GM21576 (cell line): ENCODE results near the gene MAPK7.

ENCODE experiments used
- ATAC-seq: cut with Tn5 transposase; IDR thresholded peaks from one replicate; pipeline ENCODE4 v1.9.1; 2021; ENCODE audit warnings: mild to moderate bottlenecking, moderate library complexity; ENCODE audit not compliant: unreplicated experiment

Gene MAPK7

DNA sequence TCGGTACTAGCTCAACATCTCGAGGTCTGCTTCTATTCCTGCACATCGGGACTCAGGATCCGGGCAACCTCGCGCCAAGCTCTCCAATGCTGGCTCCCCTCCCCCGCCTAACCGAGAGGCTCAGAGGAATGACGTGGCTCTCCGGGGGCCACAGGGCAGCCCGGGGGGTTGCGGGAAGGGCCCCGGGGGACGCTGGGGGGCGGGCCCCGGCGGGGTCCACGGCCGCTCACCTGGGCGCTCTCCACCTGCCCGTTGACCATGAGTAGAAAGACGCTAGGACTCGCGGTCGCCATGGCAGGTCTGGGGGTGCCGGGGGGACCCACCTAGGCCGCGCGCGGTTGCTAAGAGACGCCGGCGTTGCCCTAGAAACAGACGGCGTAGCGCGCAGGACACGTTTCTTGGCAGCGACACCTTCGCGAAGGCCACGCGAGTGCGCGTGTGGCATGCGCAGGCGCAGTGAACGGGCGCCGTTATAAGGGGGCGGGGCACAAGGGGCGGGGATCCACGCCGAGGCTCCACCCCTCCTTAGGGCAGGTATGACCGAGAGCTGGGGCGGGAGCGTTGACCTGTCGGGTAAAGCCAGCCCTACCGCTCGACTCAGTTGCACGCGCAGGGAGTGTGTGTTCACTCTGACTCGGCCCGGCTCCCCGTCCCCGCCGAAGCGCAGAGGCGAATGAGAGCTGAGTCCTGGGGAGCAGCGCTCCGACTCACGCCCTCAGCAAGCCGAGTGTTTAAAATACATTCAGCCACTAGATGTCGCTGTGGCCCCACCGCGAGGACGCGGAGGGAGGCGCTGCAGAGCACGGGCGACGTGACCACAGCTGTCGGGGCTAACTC lies 15.8 kb upstream of the MAPK7 start, which contains the start of gene B9D1:
TSS of gene B9D1 (minus strand) at position 447 of the 837 bp plus-strand sequence. CDS start at position 293, 154 bp downstream.
- peak; percentile 67 for ATAC-seq

DNA sequence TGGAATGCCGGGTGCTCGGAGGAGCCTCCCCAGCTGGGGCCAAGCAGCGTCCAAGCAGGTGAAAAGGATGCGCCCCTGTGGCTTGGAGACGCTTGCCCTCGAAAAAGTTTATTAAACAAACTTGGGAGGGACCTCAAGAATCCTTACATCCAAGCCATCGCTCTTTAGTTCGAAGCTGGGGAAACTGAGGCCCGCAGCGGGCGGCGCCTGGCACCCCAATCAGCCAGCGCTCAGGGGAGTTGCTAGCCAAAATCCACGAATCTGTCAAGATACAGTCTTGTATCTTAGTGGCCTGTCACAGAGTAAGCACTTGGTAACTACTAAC lies 15.2 kb upstream of the MAPK7 start:
- no peak for ATAC-seq

DNA sequence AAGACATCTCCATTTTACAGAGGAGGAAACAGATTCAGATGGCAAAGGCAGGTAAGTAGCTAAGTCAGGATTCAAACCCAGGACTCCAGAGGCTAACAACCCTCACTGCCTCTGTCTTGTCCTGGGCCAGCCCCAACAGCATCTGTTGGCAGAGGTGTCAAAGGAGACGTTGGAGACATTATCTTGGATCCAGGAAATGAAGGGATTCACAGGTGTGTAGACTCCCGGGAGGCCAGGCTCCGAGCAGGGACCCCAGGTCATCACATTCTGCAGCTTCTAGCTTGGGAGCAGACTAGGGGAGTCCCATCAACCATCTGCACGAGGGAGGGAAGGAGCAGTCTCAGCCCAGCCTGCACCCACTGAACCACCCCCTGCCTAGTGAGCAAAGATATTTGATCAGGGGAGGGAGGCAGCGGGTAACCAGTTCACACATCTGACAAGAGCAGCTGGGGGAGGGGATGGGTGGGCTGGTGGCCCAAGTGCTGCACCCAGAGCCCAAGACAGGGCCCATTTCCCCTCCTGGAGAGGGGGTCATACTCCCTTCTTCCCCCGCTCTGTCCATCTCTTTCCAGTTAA lies 14.8 kb upstream of the MAPK7 start:
- ATAC-seq: no peak

DNA sequence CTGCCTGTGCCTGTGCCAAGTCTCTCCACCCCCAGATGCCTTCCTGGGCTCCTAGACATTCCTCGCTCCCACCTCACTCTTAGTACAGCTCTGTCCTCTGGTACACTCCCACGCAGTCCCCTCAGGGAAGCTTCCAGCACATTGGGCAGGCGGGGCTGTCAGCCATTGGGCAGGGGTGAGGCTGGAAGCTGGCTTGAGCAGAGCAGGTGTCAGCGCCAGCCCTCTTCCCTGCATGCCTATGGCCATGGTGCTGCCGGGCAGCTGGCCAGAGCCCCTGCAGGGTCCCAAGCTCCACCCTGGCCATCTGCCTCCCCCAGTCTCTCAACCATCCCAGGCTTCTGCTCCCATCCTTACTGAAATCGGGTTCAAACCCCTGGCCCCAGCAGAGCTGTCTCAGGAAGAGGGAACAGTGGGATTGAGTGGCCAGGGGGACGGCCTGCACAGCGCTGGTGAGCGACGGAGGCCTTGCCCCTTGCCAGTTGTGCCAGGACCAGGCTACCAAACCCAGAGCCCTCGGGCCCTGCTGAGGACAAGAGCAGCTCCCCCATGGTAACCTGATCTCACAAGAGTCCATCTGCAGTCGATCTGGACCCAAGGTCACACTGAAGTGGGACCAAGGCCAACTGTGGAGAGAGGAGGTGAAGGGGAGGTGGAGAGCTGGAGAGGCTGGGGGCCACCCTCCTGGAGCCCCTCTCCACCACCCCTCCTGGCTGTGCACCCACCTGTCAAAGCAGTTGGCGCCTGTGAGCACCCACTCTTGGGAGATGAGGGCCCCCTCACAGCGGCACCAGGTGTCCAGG lies 13.4 kb upstream of the MAPK7 start:
- no peak for ATAC-seq

DNA sequence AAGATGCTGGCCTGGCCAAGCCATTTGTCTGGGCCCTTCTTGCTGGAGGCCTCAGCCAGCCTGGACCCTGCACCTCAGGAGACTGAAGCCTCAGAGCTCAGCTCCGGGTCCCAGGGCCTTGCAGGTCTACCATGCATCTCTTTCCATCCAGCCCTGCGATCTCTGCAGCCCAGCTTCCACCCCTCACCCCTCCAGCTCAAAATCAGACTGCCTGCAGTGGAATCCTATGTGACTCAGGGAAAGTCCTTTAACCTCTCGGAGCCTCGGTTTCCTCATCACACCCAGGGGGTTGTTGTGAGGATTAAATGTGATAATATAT lies 12.8 kb upstream of the MAPK7 start:
- no peak for ATAC-seq

DNA sequence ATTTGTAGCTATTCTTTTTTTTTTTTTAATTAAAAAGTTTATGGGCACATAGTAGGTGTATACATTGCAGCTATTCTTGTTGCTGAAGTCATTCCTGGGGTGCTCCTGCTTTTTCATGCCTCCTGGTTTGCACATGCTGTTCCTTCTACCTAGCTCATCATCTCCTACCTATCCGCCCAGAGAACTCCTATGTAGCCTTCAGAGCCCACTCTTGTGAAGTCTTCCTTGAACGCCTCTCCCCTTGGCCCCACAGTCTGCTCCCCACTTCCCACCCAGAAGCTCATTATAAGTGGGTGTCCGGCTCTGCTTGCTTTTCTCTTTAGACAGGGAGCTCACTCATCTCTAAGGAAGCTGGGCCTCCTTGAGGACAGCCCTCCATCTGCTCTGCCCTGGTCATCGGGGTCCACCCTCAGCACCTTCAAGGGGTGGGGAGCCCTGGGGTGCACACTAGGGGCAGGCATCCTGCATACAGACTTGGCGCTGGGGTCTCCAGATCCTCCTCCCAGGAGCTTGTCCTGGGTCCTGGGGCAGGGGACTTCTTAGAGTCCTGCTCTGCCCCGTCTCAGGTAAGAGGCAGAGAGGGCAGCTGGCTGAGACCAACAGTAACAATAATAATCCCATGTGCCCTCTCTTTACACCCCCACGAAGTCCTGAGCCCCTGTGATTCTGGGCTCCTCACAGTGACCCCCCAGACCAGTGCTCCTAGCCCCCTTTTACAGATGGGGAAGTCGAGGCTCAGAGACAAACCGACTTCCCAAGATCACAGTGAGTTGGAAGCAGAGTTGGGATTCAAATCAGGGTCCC lies 12.3 kb upstream of the MAPK7 start:
- no peak for ATAC-seq

DNA sequence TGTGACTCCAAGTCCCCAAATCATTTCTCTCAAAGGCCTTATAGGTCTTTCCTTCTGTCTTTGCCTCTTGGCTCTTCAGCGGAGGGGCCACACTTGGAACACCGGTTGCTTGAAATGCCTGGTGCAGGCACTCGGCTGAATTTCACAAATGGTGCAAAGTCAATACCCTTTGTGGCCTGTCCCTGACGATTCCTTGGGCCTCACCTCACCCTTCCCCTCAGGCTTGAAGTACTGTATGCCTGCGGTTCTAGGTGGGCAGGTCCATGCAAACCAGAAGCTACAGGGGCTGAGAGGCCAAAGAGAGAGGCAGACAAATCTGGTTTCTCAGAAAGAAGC lies 11.7 kb upstream of the MAPK7 start:
- no peak for ATAC-seq

DNA sequence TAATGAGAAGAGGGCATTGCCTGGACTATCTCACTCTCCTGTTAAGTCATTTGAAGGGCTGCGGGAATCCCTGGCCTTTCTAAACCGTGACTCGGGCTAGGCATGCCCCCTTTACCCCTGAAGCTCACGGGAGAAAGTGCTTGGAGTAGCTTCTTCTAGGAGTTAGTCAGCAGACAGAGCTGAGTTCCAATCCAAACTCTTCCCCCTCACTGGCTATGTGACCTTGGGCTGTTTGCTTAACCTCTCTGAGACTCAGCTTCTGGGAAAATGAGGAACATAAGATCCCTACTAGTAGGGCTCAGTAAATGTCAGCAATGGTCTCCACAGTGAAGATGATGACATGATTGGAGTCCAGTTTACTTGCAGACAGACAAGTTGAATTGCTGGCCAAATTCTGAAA lies 10.1 kb upstream of the MAPK7 start:
- no peak for ATAC-seq

DNA sequence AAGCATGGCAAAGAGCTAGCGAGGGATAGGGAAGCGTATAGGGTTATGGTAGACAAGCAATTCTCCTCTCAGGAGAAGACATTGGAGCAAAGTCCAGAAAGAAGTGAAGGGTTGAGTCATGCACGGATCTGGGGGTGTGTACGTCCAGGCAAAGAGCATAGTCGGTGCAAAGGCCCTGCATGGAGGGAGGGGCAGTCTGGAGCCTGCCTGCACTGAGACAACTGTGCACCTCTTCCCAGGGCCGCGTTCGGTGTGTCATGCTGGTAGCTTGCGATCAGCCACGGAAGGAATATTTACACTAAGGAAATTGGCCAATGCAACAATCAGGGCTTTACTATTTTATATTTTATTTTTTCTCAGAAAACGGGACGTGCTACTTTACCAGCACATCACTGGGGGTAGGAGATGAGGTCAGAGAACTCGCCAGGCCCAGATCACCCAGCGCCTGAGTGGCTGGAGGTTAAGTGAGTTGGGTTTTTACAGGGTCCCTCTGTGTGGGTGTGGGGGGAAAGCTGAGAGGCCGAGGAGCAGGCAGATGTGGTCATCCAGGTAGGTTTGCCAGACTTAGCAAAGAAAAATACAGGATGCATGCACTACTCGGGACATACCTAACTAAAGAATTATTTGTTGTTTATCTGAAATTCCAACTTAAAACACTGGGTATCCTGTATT lies 9.1 kb upstream of the MAPK7 start:
- no peak for ATAC-seq

DNA sequence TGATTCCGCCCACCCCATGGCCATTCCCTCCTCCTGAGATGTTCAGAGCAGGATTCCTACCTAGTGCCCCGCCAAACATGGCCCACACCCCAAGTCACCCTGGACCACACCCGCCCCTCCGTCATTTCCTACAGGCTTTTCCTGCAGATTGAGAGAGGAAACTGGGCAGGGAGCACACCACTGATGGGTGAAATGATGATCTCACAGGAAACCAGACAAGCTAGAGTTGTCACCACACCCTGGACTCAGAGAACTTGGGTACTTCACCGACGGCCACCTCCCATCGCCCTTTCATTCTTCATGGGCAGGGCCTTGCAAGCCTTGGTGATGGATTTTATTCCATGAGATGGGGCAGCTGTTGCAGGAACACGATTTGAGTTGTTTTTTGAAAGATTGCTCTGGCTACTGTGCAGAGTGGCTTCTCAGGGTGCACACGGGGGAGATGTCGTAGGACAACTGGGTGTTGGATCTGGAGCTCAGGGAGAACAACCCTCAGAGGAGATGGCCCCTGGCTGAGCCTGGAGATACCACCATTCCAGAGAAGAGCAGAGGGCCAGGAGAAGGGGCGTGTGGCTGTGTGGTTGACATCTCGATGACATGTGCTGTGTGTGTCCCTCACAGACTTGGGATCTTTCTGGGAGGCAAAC lies 8.3 kb upstream of the MAPK7 start:
- ATAC-seq: no peak

DNA sequence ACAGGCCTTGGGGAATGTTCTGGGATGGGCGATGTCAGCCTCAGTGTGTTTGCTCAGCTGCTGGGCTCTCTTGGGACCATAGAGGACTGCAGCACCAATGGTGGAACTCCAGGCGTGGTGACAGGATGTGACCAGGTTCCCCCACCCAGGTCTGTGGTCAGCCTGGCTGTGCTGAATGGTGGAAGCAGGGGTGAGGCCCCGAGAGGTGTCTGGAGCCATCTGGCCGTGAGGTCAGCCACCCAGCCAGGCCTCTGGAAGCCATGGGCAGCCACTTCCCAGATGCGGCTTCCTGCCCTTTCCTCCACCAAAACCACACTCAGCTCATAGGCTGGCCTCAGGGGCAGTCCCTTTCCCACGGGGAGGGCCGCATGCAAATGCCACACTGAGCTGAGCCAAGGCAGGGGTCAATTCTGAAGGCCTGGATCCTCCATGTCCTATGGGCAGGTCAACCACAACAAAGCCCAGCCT lies 7.8 kb upstream of the MAPK7 start:
- no peak for ATAC-seq

DNA sequence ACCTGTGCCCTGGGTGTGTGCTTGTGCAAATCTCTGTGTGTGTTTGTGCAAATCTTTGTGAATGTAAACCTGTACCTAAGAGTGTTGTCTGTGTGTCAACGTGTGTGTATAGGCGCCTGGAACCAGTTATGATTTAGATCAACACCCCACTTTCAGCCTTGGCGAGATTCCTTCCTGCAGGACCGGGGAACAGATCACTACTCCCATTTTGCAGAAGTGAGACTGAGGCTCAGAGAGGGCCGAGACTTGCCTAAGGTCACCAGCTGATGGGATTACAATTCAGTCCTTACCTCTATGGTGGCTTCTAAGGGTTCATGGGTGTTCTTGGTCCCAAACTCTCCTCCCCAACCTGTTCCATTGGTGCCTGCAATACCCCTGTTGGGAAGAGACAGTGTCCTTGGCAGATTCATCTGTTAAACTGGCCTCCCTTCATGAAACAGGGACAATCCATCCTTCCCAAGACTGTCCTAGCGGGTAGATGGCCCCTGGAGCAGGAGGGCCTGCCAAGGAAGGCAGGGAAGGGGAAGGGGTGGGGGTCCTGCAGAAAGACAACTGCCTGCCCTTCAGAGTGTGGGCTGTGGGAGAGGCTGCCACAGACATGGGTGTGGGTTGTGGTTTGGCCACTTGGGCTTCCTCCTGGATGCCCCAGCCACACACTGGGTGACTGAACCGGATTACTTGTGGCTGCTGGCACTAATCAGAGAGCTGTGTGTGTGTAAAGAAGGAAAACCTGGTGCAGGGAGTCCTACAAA lies 6.9 kb upstream of the MAPK7 start:
- ATAC-seq: no peak

DNA sequence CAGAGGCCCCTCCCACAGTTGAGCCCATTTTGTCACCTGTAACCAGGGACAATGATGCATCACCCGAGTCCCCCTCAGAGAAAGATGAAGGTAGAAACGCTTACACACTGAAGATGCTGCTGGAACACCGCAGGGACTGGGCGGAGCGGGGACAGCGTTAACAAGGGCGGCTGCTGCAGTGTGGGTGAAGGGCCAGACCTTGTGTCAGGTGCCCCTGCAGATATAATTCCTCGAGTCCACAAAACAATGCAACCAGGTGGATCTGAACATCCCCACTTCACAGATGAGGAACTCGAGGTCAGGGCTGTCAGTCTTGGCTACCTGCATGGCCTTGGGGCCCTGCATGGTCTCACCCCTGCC lies 6.3 kb upstream of the MAPK7 start:
- ATAC-seq: no peak

DNA sequence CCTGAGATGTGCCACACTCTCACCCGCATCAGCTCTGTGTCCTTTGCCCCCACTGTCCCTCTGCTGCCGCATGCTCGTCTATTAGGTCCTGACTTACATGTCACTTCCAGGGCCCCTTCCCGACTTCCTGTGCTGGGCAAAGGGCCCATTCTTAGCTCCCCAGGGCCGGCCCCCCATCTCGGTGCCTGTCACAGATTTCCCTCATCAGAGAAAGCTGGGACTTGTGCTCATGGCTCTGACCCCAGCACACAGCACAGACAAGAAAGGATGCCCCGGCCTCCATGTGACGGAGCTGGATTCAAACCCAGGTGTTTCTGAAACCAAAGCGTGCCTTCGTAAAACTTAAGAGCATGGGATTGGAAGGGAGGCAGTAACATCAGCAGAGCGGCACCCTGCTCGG lies 5.9 kb upstream of the MAPK7 start:
- no peak for ATAC-seq

DNA sequence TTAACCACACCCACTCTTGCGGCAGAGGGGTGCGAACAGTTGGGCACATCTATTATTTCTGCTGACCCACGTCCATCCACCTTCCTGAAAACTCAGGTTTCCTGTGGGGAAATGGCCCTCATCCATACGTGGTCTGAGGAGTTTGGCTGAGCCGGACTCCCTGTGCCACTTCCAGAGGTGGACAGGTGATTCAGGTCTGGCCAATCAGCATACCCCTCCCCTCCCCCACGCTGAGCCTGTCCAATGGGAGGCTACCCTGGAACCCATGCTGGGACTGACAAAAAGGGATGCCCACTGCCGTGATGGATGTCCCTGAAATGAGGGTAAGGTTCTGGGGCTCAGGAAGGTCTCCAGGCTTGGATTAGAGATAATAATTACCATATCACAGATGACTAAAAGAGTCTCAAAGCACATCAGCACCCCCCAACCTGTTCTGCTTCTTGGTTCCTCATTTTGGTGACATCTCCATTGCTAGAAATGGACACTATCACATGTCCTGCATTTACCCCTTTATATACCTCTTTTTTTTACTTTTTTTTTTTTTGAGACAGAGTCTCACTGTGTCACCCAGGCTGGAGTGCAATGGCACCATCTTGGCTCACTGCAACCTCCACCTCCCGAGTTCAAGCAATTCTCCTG lies 5.3 kb upstream of the MAPK7 start:
- no peak for ATAC-seq

DNA sequence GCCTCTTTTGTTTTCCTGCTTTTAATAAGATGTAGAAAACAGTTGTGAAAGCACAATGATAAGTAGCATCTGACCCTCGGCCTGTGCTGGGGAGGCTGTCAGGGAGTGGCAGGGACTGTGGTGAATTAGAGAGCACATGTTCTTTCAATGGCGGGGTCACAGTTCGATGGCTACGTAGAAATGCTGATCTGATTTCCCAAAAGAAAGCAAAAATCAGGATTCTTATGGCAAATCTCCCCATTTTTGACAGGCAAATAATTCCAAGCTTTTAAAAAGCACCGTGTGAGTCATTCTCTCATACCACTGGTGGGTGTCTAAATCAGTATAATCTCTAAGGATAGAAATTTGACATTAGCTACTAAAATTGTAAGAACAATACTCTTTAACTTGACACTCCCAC lies 4.2 kb upstream of the MAPK7 start:
- ATAC-seq: no peak

DNA sequence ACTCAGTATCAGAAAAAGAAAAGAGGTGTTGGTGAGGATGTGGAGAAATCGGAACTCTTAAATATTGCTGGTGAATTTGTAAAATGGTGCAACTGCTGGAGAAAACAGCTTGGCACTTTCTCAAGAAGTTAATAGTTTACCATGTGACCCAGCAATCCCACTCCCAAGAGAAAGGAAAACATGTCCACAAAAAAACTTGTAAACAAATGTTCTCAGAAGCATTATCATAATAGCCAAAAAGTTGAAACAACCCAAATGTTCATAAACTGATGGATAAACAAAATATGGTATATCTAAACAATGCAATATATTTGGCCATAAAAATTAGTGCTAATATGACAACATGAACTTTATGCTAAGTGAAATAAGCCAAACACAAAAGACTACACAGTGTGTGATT lies 2.6 kb upstream of the MAPK7 start:
- no peak for ATAC-seq

DNA sequence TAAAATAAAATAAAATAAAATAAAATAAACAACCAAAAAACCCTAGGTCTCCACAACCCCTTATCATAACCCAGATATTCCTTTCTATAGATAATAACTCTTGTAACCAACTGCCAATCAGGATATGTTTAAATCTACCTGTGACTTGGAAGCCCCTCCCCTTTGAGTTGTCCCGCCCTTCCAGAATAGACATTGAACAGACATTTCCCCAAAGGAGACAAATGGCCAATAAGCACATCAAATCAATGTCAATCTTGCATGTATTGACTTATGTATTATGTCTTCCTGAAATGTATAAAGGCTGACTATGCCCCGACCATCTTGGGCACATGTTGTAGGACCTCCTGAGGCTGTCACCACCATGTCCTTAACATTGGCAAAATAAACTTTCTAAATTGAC lies 1.5 kb upstream of the MAPK7 start:
- ATAC-seq: no peak
